MM.1S (cell line): ENCODE data around the gene LMTK2.

Experiments used
- DNase-seq: peaks from one replicate; pipeline ENCODE4 v3.0.0-alpha.2; 2015
- H2AFZ ChIP-seq: fragments of 300-600 bp; sonication (generic); 2 replicates; pipeline ENCODE4 v1.6.0; 2016; ENCODE audit warnings: antibody characterized with exemption, low read length
- H3F3A ChIP-seq: fragments of 300-600 bp; sonication (generic); 2 replicates; pipeline ENCODE4 v1.6.1; 2016; ENCODE audit warnings: mild to moderate bottlenecking, antibody characterized with exemption, low read length, moderate library complexity, mixed read lengths; ENCODE audit not compliant: insufficient read depth
- H3K27ac ChIP-seq: fragments of 300-600 bp; sonication (generic); 2 replicates; pipeline ENCODE4 v1.5.1; 2016; ENCODE audit warnings: mild to moderate bottlenecking, low read length
- H3K27me3 ChIP-seq: fragments of 300-600 bp; sonication (generic); replicated peaks from 2 replicates; pipeline ENCODE4 v1.6.0; 2016; ENCODE audit warnings: low read length; ENCODE audit not compliant: insufficient read depth
- H3K36me3 ChIP-seq: fragments of 300-600 bp; sonication (generic); replicated peaks from 2 replicates; pipeline ENCODE4 v1.6.1; 2016; ENCODE audit warnings: mild to moderate bottlenecking, low read length, mixed read lengths; ENCODE audit not compliant: insufficient read depth
- H3K4me1 ChIP-seq: fragments of 300-600 bp; sonication (generic); 2 replicates; pipeline ENCODE4 v1.6.1; 2016; ENCODE audit warnings: low read length, mixed read lengths
- H3K4me2 ChIP-seq: fragments of 300-600 bp; sonication (generic); 2 replicates; pipeline ENCODE4 v1.6.0; 2016; ENCODE audit warnings: low read depth, low read length
- H3K4me3 ChIP-seq: fragments of 300-600 bp; sonication (generic); 2 replicates; pipeline ENCODE4 v1.5.1; 2016; ENCODE audit warnings: low read length, mixed read lengths
- H3K79me2 ChIP-seq: fragments of 300-600 bp; sonication (generic); 2 replicates; pipeline ENCODE4 v1.6.1; 2016; ENCODE audit warnings: mixed run types, low read length, mixed read lengths
- H3K9ac ChIP-seq: fragments of 300-600 bp; sonication (generic); 2 replicates; pipeline ENCODE4 v1.6.1; 2016; ENCODE audit warnings: low read length, mixed read lengths
- H3K9me2 ChIP-seq: fragments of 300-600 bp; sonication (generic); replicated peaks from 2 replicates; pipeline ENCODE4 v1.6.1; 2016; ENCODE audit warnings: mild to moderate bottlenecking, low read length, mixed read lengths; ENCODE audit not compliant: insufficient read depth
- H3K9me3 ChIP-seq: fragments of 300-600 bp; sonication (generic); replicated peaks from 2 replicates; pipeline ENCODE4 v1.6.1; 2016; ENCODE audit warnings: mild to moderate bottlenecking, low read length, mixed read lengths; ENCODE audit not compliant: insufficient read depth
- H4K20me1 ChIP-seq: fragments of 300-600 bp; sonication (generic); 2 replicates; pipeline ENCODE4 v1.6.1; 2016; ENCODE audit warnings: mild to moderate bottlenecking, low read length, moderate library complexity, mixed read lengths; ENCODE audit not compliant: insufficient read depth
- CTCF ChIP-seq: fragments of 300-600 bp; sonication (generic); IDR thresholded peaks from 2 replicates; pipeline ENCODE4 v1.5.1; 2016; ENCODE audit warnings: antibody characterized with exemption, low read length, mixed read lengths
- EZH2 ChIP-seq: fragments of 300-600 bp; sonication (generic); optimal IDR thresholded peaks from 2 replicates; pipeline ENCODE3; 2017; ENCODE audit warnings: low read depth, mild to moderate bottlenecking, antibody characterized with exemption, low read length, mixed read lengths
- EZH2phosphoT487 ChIP-seq: fragments of 300-600 bp; sonication (generic); IDR thresholded peaks from 2 replicates; pipeline ENCODE4 v1.6.1; 2018; ENCODE audit warnings: antibody characterized with exemption, low read length

LMTK2 gene

GRCh38 chr7:98088109-98088508, 18.6 kb upstream of the LMTK2 start:
- H3K4me1 ChIP-seq = peaks cover 8% of the 10 kb centered on the region
- H3K9me2 ChIP-seq = no peaks in the 10 kb centered on the region
- DNase-seq = no peak
- H3K36me3 ChIP-seq = no peaks in the 10 kb centered on the region
- no peak overlapping the region for H3K4me3 ChIP-seq
- H3K4me2 ChIP-seq = no peak overlapping the region
- TF ChIP-seq EZH2phosphoT487 = no peak
- TF ChIP-seq EZH2 = no peak
- TF ChIP-seq CTCF = no peak
- no peak overlapping the region for H3K27ac ChIP-seq
- no peak overlapping the region for H2AFZ ChIP-seq
- H3K27me3 ChIP-seq = no peaks in the 10 kb centered on the region
- no peaks in the 10 kb centered on the region for H3K9me3 ChIP-seq
- no peaks in the 10 kb centered on the region for H3F3A ChIP-seq
- H3K79me2 ChIP-seq = no peaks in the 10 kb centered on the region
- H3K9ac ChIP-seq = no peak overlapping the region
- H4K20me1 ChIP-seq = no peaks in the 10 kb centered on the region

GRCh38 chr7:98090116-98090515, 16.5 kb upstream of the LMTK2 start:
- H2AFZ ChIP-seq = no peak overlapping the region
- no peak overlapping the region for H3K9ac ChIP-seq
- H3K27ac ChIP-seq = no peak overlapping the region
- no peaks in the 10 kb centered on the region for H4K20me1 ChIP-seq
- no peaks in the 10 kb centered on the region for H3K9me2 ChIP-seq
- no peaks in the 10 kb centered on the region for H3K36me3 ChIP-seq
- H3K4me1 ChIP-seq = no peaks in the 10 kb centered on the region
- no peaks in the 10 kb centered on the region for H3F3A ChIP-seq
- no peak for TF ChIP-seq EZH2phosphoT487
- no peak overlapping the region for H3K4me2 ChIP-seq
- no peaks in the 10 kb centered on the region for H3K79me2 ChIP-seq
- H3K9me3 ChIP-seq = no peaks in the 10 kb centered on the region
- H3K27me3 ChIP-seq = no peaks in the 10 kb centered on the region
- no peak for DNase-seq
- no peak overlapping the region for H3K4me3 ChIP-seq

- H3K27me3 ChIP-seq = no peaks in the 10 kb centered on the region
- no peak overlapping the region for H3K9ac ChIP-seq
- H3K9me2 ChIP-seq = no peaks in the 10 kb centered on the region
- TF ChIP-seq EZH2 = no peak
- TF ChIP-seq EZH2phosphoT487 = no peak
- no peak overlapping the region for H2AFZ ChIP-seq
- H3K27ac ChIP-seq = no peak overlapping the region
- no peaks in the 10 kb centered on the region for H3F3A ChIP-seq
- H3K9me3 ChIP-seq = no peaks in the 10 kb centered on the region
- no peak for DNase-seq
- H3K79me2 ChIP-seq = no peaks in the 10 kb centered on the region
- H4K20me1 ChIP-seq = no peaks in the 10 kb centered on the region
- no peak overlapping the region for H3K4me3 ChIP-seq
- H3K4me1 ChIP-seq = no peaks in the 10 kb centered on the region
- no peak overlapping the region for H3K4me2 ChIP-seq
- H3K36me3 ChIP-seq = no peaks in the 10 kb centered on the region
These were observed 15.6 kb upstream of the LMTK2 start for GRCh38 chr7:98091061-98091460.

- H4K20me1 ChIP-seq = no peaks in the 10 kb centered on the region
- H3K27ac ChIP-seq = no peak overlapping the region
- H3K9me3 ChIP-seq = no peaks in the 10 kb centered on the region
- H3K4me2 ChIP-seq = no peak overlapping the region
- no peaks in the 10 kb centered on the region for H3K79me2 ChIP-seq
- no peaks in the 10 kb centered on the region for H3K27me3 ChIP-seq
- H3K9me2 ChIP-seq = no peaks in the 10 kb centered on the region
- H3F3A ChIP-seq = no peaks in the 10 kb centered on the region
- no peaks in the 10 kb centered on the region for H3K4me1 ChIP-seq
- H3K9ac ChIP-seq = no peak overlapping the region
- TF ChIP-seq EZH2phosphoT487 (no peak), CTCF (no peak), EZH2 (no peak)
- no peaks in the 10 kb centered on the region for H3K36me3 ChIP-seq
- H3K4me3 ChIP-seq = no peak overlapping the region
- H2AFZ ChIP-seq = no peak overlapping the region
- no peak for DNase-seq
These were observed 15.1 kb upstream of the LMTK2 start for GRCh38 chr7:98091523-98091922.
